Type B pancreatic cell (in vitro differentiated cells): ENCODE results near the gene ZNF264. TPM values are rescaled to one million over a fixed set of nuclear protein-coding genes. Genes with fewer than 3 reads are reported as not detected.
"Not testable (repeated sequence)": the region's sequence is repeated elsewhere in the genome, so short reads cannot be mapped to it uniquely, and the experiment has no call there.

Experiments used
- DNase-seq: peaks from one replicate; pipeline ENCODE4 v3.0.0; 2021; ENCODE audit warnings: mixed read lengths; ENCODE audit not compliant: unreplicated experiment; ENCODE audit errors: extremely low spot score
- H3K27ac Mint-ChIP-seq: 2 replicates; pipeline ENCODE4 v1.8.0; 2021; ENCODE audit warnings: mild to moderate bottlenecking, mixed read lengths
- H3K27me3 Mint-ChIP-seq: 2 replicates; pipeline ENCODE4 v1.8.0; 2021; ENCODE audit warnings: mixed read lengths
- H3K36me3 Mint-ChIP-seq: 2 replicates; pipeline ENCODE4 v1.8.0; 2021; ENCODE audit warnings: mixed read lengths
- H3K4me1 Mint-ChIP-seq: one replicate; pipeline ENCODE4 v1.8.0; 2021; ENCODE audit warnings: mixed read lengths; ENCODE audit not compliant: unreplicated experiment
- H3K4me3 Mint-ChIP-seq: 2 replicates; pipeline ENCODE4 v1.8.0; 2021; ENCODE audit warnings: mild to moderate bottlenecking, mixed read lengths
- H3K9me3 Mint-ChIP-seq: 2 replicates; pipeline ENCODE4 v1.8.0; 2021; ENCODE audit warnings: mixed read lengths
- CTCF ChIP-seq: fragments of 200-600 bp; sonication (generic); conservative IDR thresholded peaks from 2 replicates; pipeline ENCODE4 v1.5.0; 2021; ENCODE audit warnings: antibody characterized with exemption, mild to moderate bottlenecking
- total RNA-seq: library from RNA; stranded (reverse); gene quantifications from 2 replicates; pipeline ENCODE4 v1.2.1, GENCODE V29; 2021; ENCODE audit warnings: low replicate concordance

ZNF264 gene
- total RNA-seq, 1 donor from 2014 or later = 37.0 TPM

GRCh38 chr19:57167385-57167784 lies 23.9 kb upstream of the ZNF264 start, which contains the start of gene DUXA:
Gene DUXA, minus strand, starts transcription at chr19:57167485. Its CDS starts 42 bp downstream, at chr19:57167443.
- Mint-ChIP-seq H3K27ac (no peak within 1 kb of the TSS), H3K4me1 (peaks cover 2% of the 10 kb centered on the region), H3K27me3 (no peaks in the 10 kb centered on the region), H3K36me3 (peaks cover 3% of the 10 kb centered on the region), H3K9me3 (peaks cover 6% of the 10 kb centered on the region), H3K4me3 (no peak within 1 kb of the TSS)
- TF ChIP-seq CTCF = no peak
- no peak for DNase-seq

- peak overlapping the region; percentile 32 for H3K27ac Mint-ChIP-seq
These were observed 19.7 kb upstream of the ZNF264 start for GRCh38 chr19:57171551-57172081.

GRCh38 chr19:57190301-57190700 lies 999 bp upstream of the ZNF264 start:
- H3K27ac Mint-ChIP-seq = no peak overlapping the region
- H3K27me3 Mint-ChIP-seq = peaks cover 4% of the 10 kb centered on the region
- H3K9me3 Mint-ChIP-seq = peaks cover 9% of the 10 kb centered on the region
- H3K4me1 Mint-ChIP-seq = peaks cover 14% of the 10 kb centered on the region
- no peak for TF ChIP-seq CTCF
- DNase-seq = no peak
- peak overlapping the region; percentile 95 for H3K4me3 Mint-ChIP-seq
- peaks cover 37% of the 10 kb centered on the region for H3K36me3 Mint-ChIP-seq

More at GRCh38 chr19:57171551-57172081, 19.7 kb upstream of the ZNF264 start:
- Mint-ChIP-seq H3K4me3 (peak overlapping the region; percentile 81), H3K36me3 (no peaks in the 10 kb centered on the region), H3K4me1 (peaks cover 7% of the 10 kb centered on the region), H3K27me3 (no peaks in the 10 kb centered on the region), H3K9me3 (peaks cover 5% of the 10 kb centered on the region)
- DNase-seq = no peak
- no peak for TF ChIP-seq CTCF

GRCh38 chr19:57192077-57192420 lies 749 bp downstream of the ZNF264 start:
- no peak for TF ChIP-seq CTCF
- Mint-ChIP-seq H3K27ac (peak overlapping the region; percentile 95), H3K9me3 (peaks cover 9% of the 10 kb centered on the region), H3K4me1 (peaks cover 14% of the 10 kb centered on the region), H3K4me3 (peak overlapping the region; percentile 98), H3K36me3 (peaks cover 48% of the 10 kb centered on the region), H3K27me3 (peaks cover 4% of the 10 kb centered on the region)
- peak; percentile 34 for DNase-seq

- Mint-ChIP-seq H3K4me1 (peaks cover 14% of the 10 kb centered on the region), H3K4me3 (peak overlapping the region; percentile 98), H3K27ac (peak overlapping the region; percentile 59), H3K27me3 (no peaks in the 10 kb centered on the region), H3K9me3 (peaks cover 4% of the 10 kb centered on the region), H3K36me3 (peaks cover 52% of the 10 kb centered on the region)
- TF ChIP-seq CTCF = no peak
- no peak for DNase-seq
These were observed 1.7 kb downstream of the ZNF264 start for GRCh38 chr19:57192993-57193392.

GRCh38 chr19:57197874-57198273 lies 6.6 kb downstream of the ZNF264 start:
- not testable (repeated sequence) for DNase-seq, H3K4me3 Mint-ChIP-seq, H3K27me3 Mint-ChIP-seq, H3K9me3 Mint-ChIP-seq, H3K27ac Mint-ChIP-seq
- Mint-ChIP-seq H3K4me1 (peaks cover 12% of the 10 kb centered on the region), H3K36me3 (peaks cover 55% of the 10 kb centered on the region)
